Measurements from ENCODE around the gene RFTN2.
"Not testable (repeated sequence)": the region's sequence is repeated elsewhere in the genome, so short reads cannot be mapped to it uniquely, and the experiment has no call there.

The RFTN2 gene

GRCh38 chr2:197604117-197604860 is 71.1 kb downstream of the RFTN2 start:
- no peak for DNase-seq (ENCODE audit: low read depth, low spot score)
- no peaks in the 10 kb centered on the region for H3K9me3 ChIP-seq (ENCODE audit: low read depth, low read length)
- H3K9ac ChIP-seq (ENCODE audit: insufficient read length): no peak overlapping the region
- H3K36me3 ChIP-seq (ENCODE audit: insufficient read depth, low read length): no peaks in the 10 kb centered on the region
- H3K27ac ChIP-seq: no peak overlapping the region
- H3K4me3 ChIP-seq: no peak overlapping the region
- TF ChIP-seq FOXP2 (optimal IDR thresholded peaks at IDR 0.05; ENCODE audit: control extremely low read depth, extremely low read length, insufficient read depth) (no peak), POLR2AphosphoS5 (IDR thresholded peaks at IDR 0.05; ENCODE audit: borderline replicate concordance, low read depth, low read length) (no peak), EZH2 (IDR thresholded peaks at IDR 0.05) (no peak)

GRCh38 chr2:197601726-197602125 is 73.7 kb downstream of the RFTN2 start:
- H3K4me3 ChIP-seq: no peak overlapping the region
- no peak for DNase-seq (ENCODE audit: low read depth, low spot score)
- H3K36me3 ChIP-seq (ENCODE audit: insufficient read depth, low read length): no peaks in the 10 kb centered on the region
- no peak overlapping the region for H3K27ac ChIP-seq
- no peaks in the 10 kb centered on the region for H3K9me3 ChIP-seq (ENCODE audit: low read depth, low read length)
- no peak for TF ChIP-seq POLR2AphosphoS5 (IDR thresholded peaks at IDR 0.05; ENCODE audit: borderline replicate concordance, low read depth, low read length)
- TF ChIP-seq EZH2 (IDR thresholded peaks at IDR 0.05): no peak
- no peak for TF ChIP-seq FOXP2 (optimal IDR thresholded peaks at IDR 0.05; ENCODE audit: control extremely low read depth, extremely low read length, insufficient read depth)
- H3K9ac ChIP-seq (ENCODE audit: insufficient read length): no peak overlapping the region

GRCh38 chr2:197600306-197600705 is 75.1 kb downstream of the RFTN2 start:
- DNase-seq (ENCODE audit: low read depth, low spot score): no peak
- TF ChIP-seq POLR2AphosphoS5 (IDR thresholded peaks at IDR 0.05; ENCODE audit: borderline replicate concordance, low read depth, low read length) (no peak), EZH2 (IDR thresholded peaks at IDR 0.05) (no peak)
- no peak overlapping the region for H3K9ac ChIP-seq (ENCODE audit: insufficient read length)
- H3K4me3 ChIP-seq: no peak overlapping the region
- H3K9me3 ChIP-seq (ENCODE audit: low read depth, low read length): no peaks in the 10 kb centered on the region
- no peaks in the 10 kb centered on the region for H3K36me3 ChIP-seq (ENCODE audit: insufficient read depth, low read length)
- no peak overlapping the region for H3K27ac ChIP-seq

DNA sequence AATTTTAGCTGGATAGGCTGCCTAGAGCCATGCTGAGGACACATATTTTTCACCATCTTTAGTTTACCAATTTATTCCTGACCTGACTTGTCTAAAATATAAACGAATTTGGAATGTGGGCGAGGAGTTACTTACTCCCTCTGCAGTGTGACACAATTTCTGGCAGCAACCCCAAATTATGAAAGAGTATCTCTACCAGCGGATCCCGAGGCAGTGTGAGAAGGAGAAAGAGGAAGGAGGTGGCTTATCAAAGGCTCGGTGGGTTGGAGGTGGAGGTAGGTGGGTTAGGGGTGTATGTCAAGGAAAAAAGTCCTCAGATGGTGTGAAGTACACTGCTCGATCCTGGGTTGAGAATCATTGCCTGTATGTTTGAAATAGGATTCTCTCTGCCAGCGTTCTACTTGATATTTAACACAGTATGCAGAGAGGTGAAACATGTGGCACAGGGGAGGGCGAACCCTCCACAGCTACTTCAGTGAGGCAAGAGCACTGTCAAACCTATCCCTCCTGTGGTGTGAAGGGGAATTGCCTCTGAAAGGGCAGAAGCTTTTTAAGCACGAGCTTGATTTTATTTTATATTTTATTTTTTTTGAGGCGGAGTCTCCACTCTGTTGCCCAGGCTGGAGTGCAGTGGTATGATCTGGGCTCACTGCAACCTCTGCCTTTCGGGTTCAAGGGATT is 76.0 kb downstream of the RFTN2 start:
- no peak overlapping the region for H3K9ac ChIP-seq (ENCODE audit: insufficient read length)
- H3K27ac ChIP-seq: no peak overlapping the region
- H3K4me3 ChIP-seq: no peak overlapping the region
- H3K36me3 ChIP-seq (ENCODE audit: insufficient read depth, low read length): no peaks in the 10 kb centered on the region
- TF ChIP-seq EZH2 (IDR thresholded peaks at IDR 0.05) (no peak), FOXP2 (optimal IDR thresholded peaks at IDR 0.05; ENCODE audit: control extremely low read depth, extremely low read length, insufficient read depth) (no peak), POLR2AphosphoS5 (IDR thresholded peaks at IDR 0.05; ENCODE audit: borderline replicate concordance, low read depth, low read length) (no peak)
- DNase-seq (ENCODE audit: low read depth, low spot score): no peak
- no peaks in the 10 kb centered on the region for H3K9me3 ChIP-seq (ENCODE audit: low read depth, low read length)

GRCh38 chr2:197598450-197598849 is 76.9 kb downstream of the RFTN2 start:
- no peak overlapping the region for H3K9ac ChIP-seq (ENCODE audit: insufficient read length)
- TF ChIP-seq FOXP2 (optimal IDR thresholded peaks at IDR 0.05; ENCODE audit: control extremely low read depth, extremely low read length, insufficient read depth) (no peak), POLR2AphosphoS5 (IDR thresholded peaks at IDR 0.05; ENCODE audit: borderline replicate concordance, low read depth, low read length) (no peak), EZH2 (IDR thresholded peaks at IDR 0.05) (no peak)
- H3K4me3 ChIP-seq: no peak overlapping the region
- H3K36me3 ChIP-seq (ENCODE audit: insufficient read depth, low read length): no peaks in the 10 kb centered on the region
- no peak for DNase-seq (ENCODE audit: low read depth, low spot score)
- H3K9me3 ChIP-seq (ENCODE audit: low read depth, low read length): no peaks in the 10 kb centered on the region
- no peak overlapping the region for H3K27ac ChIP-seq

- DNase-seq (ENCODE audit: low read depth, low spot score): no peak
- TF ChIP-seq EZH2 (IDR thresholded peaks at IDR 0.05): no peak
- peak overlapping the region; percentile 54; the same call in 1 of the 2 replicates for H3K27ac ChIP-seq
- H3K9ac ChIP-seq (ENCODE audit: insufficient read length): peak overlapping the region; percentile 19
- no peaks in the 10 kb centered on the region for H3K36me3 ChIP-seq (ENCODE audit: insufficient read depth, low read length)
- no peak overlapping the region for H3K4me3 ChIP-seq
- no peaks in the 10 kb centered on the region for H3K9me3 ChIP-seq (ENCODE audit: low read depth, low read length)
Observed at GRCh38 chr2:197597166-197597565, 78.2 kb downstream of the RFTN2 start.

DNA sequence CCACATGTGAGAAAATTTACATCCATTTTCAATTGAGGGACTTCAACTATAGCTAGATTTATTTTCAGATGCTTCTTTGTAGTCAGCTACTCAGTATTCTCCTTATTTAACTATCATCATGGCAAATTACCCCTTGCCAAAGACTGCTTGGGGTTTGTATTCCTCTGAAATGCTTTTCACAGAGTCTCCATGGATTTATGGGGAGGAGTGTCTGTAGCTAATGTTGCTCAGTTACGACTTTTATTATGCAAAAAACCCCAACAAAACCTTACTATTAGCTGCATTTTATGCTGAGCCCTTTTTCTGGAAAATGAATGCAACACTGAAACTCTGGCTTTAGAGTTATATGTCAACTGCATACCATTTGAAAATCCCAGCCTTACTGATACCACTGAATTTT is 78.6 kb downstream of the RFTN2 start:
- Histone ChIP-seq H3K9ac (ENCODE audit: insufficient read length) (peak overlapping the region; percentile 19), H3K4me3 (no peak overlapping the region), H3K27ac (peak overlapping the region; percentile 54), H3K36me3 (ENCODE audit: insufficient read depth, low read length) (no peaks in the 10 kb centered on the region), H3K9me3 (ENCODE audit: low read depth, low read length) (no peaks in the 10 kb centered on the region)
- TF ChIP-seq POLR2AphosphoS5 (IDR thresholded peaks at IDR 0.05; ENCODE audit: borderline replicate concordance, low read depth, low read length) (no peak), EZH2 (IDR thresholded peaks at IDR 0.05) (no peak), FOXP2 (optimal IDR thresholded peaks at IDR 0.05; ENCODE audit: control extremely low read depth, extremely low read length, insufficient read depth) (no peak)
- no peak for DNase-seq (ENCODE audit: low read depth, low spot score)

DNA sequence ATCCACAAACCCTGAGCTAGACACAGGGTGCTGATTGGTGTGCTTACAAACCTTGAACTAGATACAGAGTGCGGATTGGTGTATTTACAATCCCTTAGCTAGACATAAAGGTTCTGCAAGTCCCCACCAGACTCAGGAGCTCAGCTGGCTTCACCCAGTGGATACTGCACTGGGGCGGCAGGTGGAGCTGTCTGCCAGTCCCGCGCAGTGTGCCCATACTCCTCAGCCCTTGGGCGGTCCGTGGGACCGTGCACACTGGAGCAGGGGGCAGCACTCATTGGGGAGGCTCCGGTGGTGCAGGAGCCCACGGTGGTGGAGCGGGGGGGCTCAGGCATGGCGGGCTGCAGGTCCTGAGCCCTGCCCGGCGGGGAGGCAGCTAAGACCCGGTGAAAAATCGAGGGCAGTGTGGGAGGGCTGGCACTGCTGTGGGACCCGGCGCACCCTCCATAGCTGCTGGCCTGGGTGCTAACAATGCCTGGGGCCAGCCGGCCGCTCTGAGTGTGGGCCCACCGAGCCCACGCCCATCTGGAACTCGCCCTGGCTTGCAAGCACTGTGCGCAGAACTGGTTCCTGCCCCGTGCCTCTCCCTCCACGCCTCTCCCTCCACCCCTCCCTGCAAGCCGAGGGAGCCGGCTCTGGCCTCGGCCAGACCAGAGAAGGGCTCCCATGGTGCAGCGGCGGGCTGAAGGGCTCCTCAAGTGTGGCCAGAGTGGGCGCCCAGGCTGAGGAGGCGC is 83.9 kb downstream of the RFTN2 start:
- Histone ChIP-seq H3K9ac (ENCODE audit: insufficient read length) (no peak overlapping the region), H3K27ac (no peak overlapping the region), H3K36me3 (ENCODE audit: insufficient read depth, low read length) (no peaks in the 10 kb centered on the region), H3K9me3 (ENCODE audit: low read depth, low read length) (no peaks in the 10 kb centered on the region), H3K4me3 (no peak overlapping the region)
- DNase-seq (ENCODE audit: low read depth, low spot score): no peak
- no peak for TF ChIP-seq POLR2AphosphoS5 (IDR thresholded peaks at IDR 0.05; ENCODE audit: borderline replicate concordance, low read depth, low read length)
- no peak for TF ChIP-seq FOXP2 (optimal IDR thresholded peaks at IDR 0.05; ENCODE audit: control extremely low read depth, extremely low read length, insufficient read depth)
- no peak for TF ChIP-seq EZH2 (IDR thresholded peaks at IDR 0.05)

DNA sequence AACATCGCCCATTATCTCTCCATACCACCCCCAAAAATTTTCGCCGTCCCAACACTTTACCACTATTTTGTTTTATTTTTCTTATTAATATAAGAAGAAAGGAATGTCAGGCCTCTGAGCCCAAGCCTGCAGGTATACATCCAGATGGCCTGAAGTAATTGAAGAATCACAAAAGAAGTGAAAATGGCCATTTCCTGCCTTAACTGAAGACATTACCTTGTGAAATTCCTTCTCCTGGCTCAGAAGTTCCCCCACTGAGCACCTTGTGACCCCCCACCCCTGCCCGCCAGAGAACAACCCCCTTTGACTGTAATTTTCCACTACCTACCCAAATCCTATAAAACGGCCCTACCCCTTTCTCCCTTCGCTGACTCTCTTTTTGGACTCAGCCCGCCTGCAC is 88.1 kb downstream of the RFTN2 start:
- H3K9ac ChIP-seq (ENCODE audit: insufficient read length); H3K27ac ChIP-seq; H3K4me3 ChIP-seq; H3K36me3 ChIP-seq (ENCODE audit: insufficient read depth, low read length); H3K9me3 ChIP-seq (ENCODE audit: low read depth, low read length); DNase-seq (ENCODE audit: low read depth, low spot score): not testable (repeated sequence)

DNA sequence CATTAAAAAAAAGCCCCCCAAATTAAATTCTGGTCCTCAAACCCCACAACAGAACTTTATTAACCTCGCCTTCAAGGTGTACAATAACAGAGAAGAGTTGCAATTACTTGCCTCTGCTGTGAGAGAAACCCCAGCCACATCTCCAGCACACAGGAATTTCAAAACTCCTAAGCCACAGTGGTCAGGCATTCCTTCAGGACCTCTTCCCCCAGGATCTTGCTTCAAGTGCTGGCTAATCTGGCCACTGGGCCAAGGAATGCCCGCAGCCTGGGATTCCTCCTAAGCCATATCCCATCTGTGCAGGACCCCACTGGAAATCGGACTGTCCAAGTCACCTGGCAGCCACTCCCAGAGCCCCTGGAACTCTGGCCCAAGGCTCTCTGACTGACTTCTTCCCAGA is 95.2 kb downstream of the RFTN2 start:
- H3K9me3 ChIP-seq (ENCODE audit: low read depth, low read length); H3K4me3 ChIP-seq; H3K9ac ChIP-seq (ENCODE audit: insufficient read length); DNase-seq (ENCODE audit: low read depth, low spot score); H3K36me3 ChIP-seq (ENCODE audit: insufficient read depth, low read length); H3K27ac ChIP-seq: not testable (repeated sequence)

DNA sequence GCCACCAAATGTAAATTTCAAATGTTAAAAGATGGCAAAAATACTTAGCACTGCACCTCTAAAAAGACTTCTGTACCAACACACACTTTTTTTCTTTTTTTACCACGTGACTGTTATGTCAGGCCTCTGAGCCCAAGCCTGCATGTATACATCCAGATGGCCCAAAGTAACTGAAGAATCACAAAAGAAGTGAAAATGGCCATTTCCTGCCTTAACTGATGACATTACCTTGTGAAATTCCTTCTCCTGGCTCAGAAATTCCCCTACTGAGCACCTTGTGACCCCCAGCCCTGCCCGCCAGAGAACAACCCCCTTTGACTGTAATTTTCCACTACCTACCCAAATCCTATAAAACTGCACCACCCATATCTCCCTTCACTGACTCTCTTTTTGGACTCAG is 97.1 kb downstream of the RFTN2 start:
- not testable (repeated sequence) for H3K9me3 ChIP-seq (ENCODE audit: low read depth, low read length); H3K36me3 ChIP-seq (ENCODE audit: insufficient read depth, low read length); DNase-seq (ENCODE audit: low read depth, low spot score); H3K9ac ChIP-seq (ENCODE audit: insufficient read length); H3K4me3 ChIP-seq; H3K27ac ChIP-seq
